ENCODE results near the gene KHSRP. TPM values are rescaled to one million over a fixed set of nuclear protein-coding genes. Genes with fewer than 3 reads are reported as not detected.
A peak's percentile ranks its signal among the peaks of the same experiment; 100 is the strongest.

The KHSRP gene
- total and polyA plus RNA-seq, 10 of the 15 experiments (the other 5 are each of a cell fraction or from before 2014, with no cell fraction given) = 4.8 to 440 (median 82.0) TPM

GRCh38 chr19:6364353-6364752, 60.3 kb downstream of the KHSRP start (continued):
- TF ChIP-seq ATF2 (IDR thresholded peaks at IDR 0.05; ENCODE audit: low read length) = no peak

Small RNA genes within 50 kb of the gene (microRNA-seq; reads per million reads assigned to microRNA genes)
- 141 reads per million, percentile 78 among the genes with 10 or more reads in this experiment for gene MIR3940
- not detected for gene MIR6790
- 1.7 reads per million for gene MIR6885

Small RNA genes within 50 kb of the gene (small RNA-seq; reads per million reads assigned to genes)
- not detected for gene MIR6790
- 0.16 reads per million for gene MIR6885

Other genes starting within 250 kb of the KHSRP start
Only the 7 nearest of the 14 such genes appear.
- gene ALKBH7, start 52.0 kb downstream of the KHSRP start, total RNA-seq (2014; rRNA removed) = 57.7 and 64.9 TPM in 2 replicates
- gene ALKBH7, start 52.0 kb downstream of the KHSRP start, total RNA-seq (2014; rRNA removed; fragmentation: Illumina TruSeq; extraction: Trizol) = 11.8 and 15.1 TPM in 2 replicates
- gene ALKBH7, start 52.0 kb downstream of the KHSRP start, total RNA-seq (2021) = 82.5 and 89.6 TPM in 2 replicates
- 10.9 and 22.9 TPM in 2 replicates for gene ALKBH7, start 52.0 kb downstream of the KHSRP start, polyA plus RNA-seq (2011; rRNA removed)
- gene ALKBH7, start 52.0 kb downstream of the KHSRP start, polyA plus RNA-seq (2014; fragmentation: Illumina TruSeq; extraction: Trizol) = 0.98 and 7.0 TPM in 2 replicates
- gene ALKBH7, start 52.0 kb downstream of the KHSRP start, polyA plus RNA-seq (2014; fragmentation: Nextera tagmentation; extraction: Ambion mirVana) = 1 to 10 TPM in 1 of 2 experiments, under 1 TPM in 1; 0.31 to 5.8 TPM
- 58.7 and 69.6 TPM in 2 replicates for gene ALKBH7, start 52.0 kb downstream of the KHSRP start, polyA plus RNA-seq (2014; rRNA removed)
- 10 to 100 TPM; 52.3 to 63.6 TPM for gene ALKBH7, start 52.0 kb downstream of the KHSRP start, polyA plus RNA-seq (2016; fragmentation: Nextera tagmentation; extraction: Ambion mirVana)
- 0.79 and 1.0 TPM in 2 replicates for gene PSPN, start 48.9 kb downstream of the KHSRP start, total RNA-seq (2014; rRNA removed)
- gene PSPN, start 48.9 kb downstream of the KHSRP start, total RNA-seq (2014; rRNA removed; fragmentation: Illumina TruSeq; extraction: Trizol) = 0.67 and 0.83 TPM in 2 replicates
- 1.1 and 1.2 TPM in 2 replicates for gene PSPN, start 48.9 kb downstream of the KHSRP start, total RNA-seq (2021)
- gene PSPN, start 48.9 kb downstream of the KHSRP start, polyA plus RNA-seq (2011; rRNA removed) = 0.50 and 0.84 TPM in 2 replicates
- gene PSPN, start 48.9 kb downstream of the KHSRP start, polyA plus RNA-seq (2014; fragmentation: Illumina TruSeq; extraction: Trizol) = 0.41 and 0.65 TPM in 2 replicates
- under 1 TPM; 0.27 to 0.47 TPM for gene PSPN, start 48.9 kb downstream of the KHSRP start, polyA plus RNA-seq (2014; fragmentation: Nextera tagmentation; extraction: Ambion mirVana)
- gene PSPN, start 48.9 kb downstream of the KHSRP start, polyA plus RNA-seq (2014; rRNA removed) = 0.58 and 0.81 TPM in 2 replicates
- 1 to 10 TPM in 1 of 2 experiments, under 1 TPM in 1; 0.57 to 1.2 TPM for gene PSPN, start 48.9 kb downstream of the KHSRP start, polyA plus RNA-seq (2016; fragmentation: Nextera tagmentation; extraction: Ambion mirVana)
- gene GTF2F1, start 31.6 kb downstream of the KHSRP start, total RNA-seq (2014; rRNA removed) = 42.7 and 45.0 TPM in 2 replicates
- 55.4 and 57.3 TPM in 2 replicates for gene GTF2F1, start 31.6 kb downstream of the KHSRP start, total RNA-seq (2014; rRNA removed; fragmentation: Illumina TruSeq; extraction: Trizol)
- 57.8 and 61.7 TPM in 2 replicates for gene GTF2F1, start 31.6 kb downstream of the KHSRP start, total RNA-seq (2021)
- 39.6 and 50.4 TPM in 2 replicates for gene GTF2F1, start 31.6 kb downstream of the KHSRP start, polyA plus RNA-seq (2011; rRNA removed)
- 29.6 and 53.1 TPM in 2 replicates for gene GTF2F1, start 31.6 kb downstream of the KHSRP start, polyA plus RNA-seq (2014; fragmentation: Illumina TruSeq; extraction: Trizol)
- 1 to 10 TPM; 4.5 to 8.7 TPM for gene GTF2F1, start 31.6 kb downstream of the KHSRP start, polyA plus RNA-seq (2014; fragmentation: Nextera tagmentation; extraction: Ambion mirVana)
- 55.1 and 61.3 TPM in 2 replicates for gene GTF2F1, start 31.6 kb downstream of the KHSRP start, polyA plus RNA-seq (2014; rRNA removed)
- gene GTF2F1, start 31.6 kb downstream of the KHSRP start, polyA plus RNA-seq (2016; fragmentation: Nextera tagmentation; extraction: Ambion mirVana) = 10 to 100 TPM; 39.2 to 46.7 TPM
- 0.23 and 0.27 TPM in 2 replicates for gene SLC25A41, start 9.0 kb upstream of the KHSRP start, total RNA-seq (2014; rRNA removed)
- 0.49 and 0.55 TPM in 2 replicates for gene SLC25A41, start 9.0 kb upstream of the KHSRP start, total RNA-seq (2014; rRNA removed; fragmentation: Illumina TruSeq; extraction: Trizol)
- 1.0 and 1.2 TPM in 2 replicates for gene SLC25A41, start 9.0 kb upstream of the KHSRP start, total RNA-seq (2021)
- 0.45 and 0.99 TPM in 2 replicates for gene SLC25A41, start 9.0 kb upstream of the KHSRP start, polyA plus RNA-seq (2011; rRNA removed)
- 0.24 TPM in 1 of 2 replicates, not detected in the other for gene SLC25A41, start 9.0 kb upstream of the KHSRP start, polyA plus RNA-seq (2014; fragmentation: Illumina TruSeq; extraction: Trizol)
- not detected for gene SLC25A41, start 9.0 kb upstream of the KHSRP start, polyA plus RNA-seq (2014; fragmentation: Nextera tagmentation; extraction: Ambion mirVana)
- gene SLC25A41, start 9.0 kb upstream of the KHSRP start, polyA plus RNA-seq (2014; rRNA removed) = 0.73 and 1.4 TPM in 2 replicates
- gene SLC25A41, start 9.0 kb upstream of the KHSRP start, polyA plus RNA-seq (2016; fragmentation: Nextera tagmentation; extraction: Ambion mirVana) = under 1 TPM; 0.30 to 0.37 TPM
- gene SLC25A23, start 35.0 kb upstream of the KHSRP start, total RNA-seq (2014; rRNA removed) = 51.9 and 66.4 TPM in 2 replicates
- 35.4 and 36.2 TPM in 2 replicates for gene SLC25A23, start 35.0 kb upstream of the KHSRP start, total RNA-seq (2014; rRNA removed; fragmentation: Illumina TruSeq; extraction: Trizol)
- 85.8 and 97.2 TPM in 2 replicates for gene SLC25A23, start 35.0 kb upstream of the KHSRP start, total RNA-seq (2021)
- gene SLC25A23, start 35.0 kb upstream of the KHSRP start, polyA plus RNA-seq (2011; rRNA removed) = 16.6 and 25.6 TPM in 2 replicates
- 60.7 and 70.2 TPM in 2 replicates for gene SLC25A23, start 35.0 kb upstream of the KHSRP start, polyA plus RNA-seq (2014; fragmentation: Illumina TruSeq; extraction: Trizol)
- 10 to 100 TPM; 10.2 to 13.6 TPM for gene SLC25A23, start 35.0 kb upstream of the KHSRP start, polyA plus RNA-seq (2014; fragmentation: Nextera tagmentation; extraction: Ambion mirVana)
- gene SLC25A23, start 35.0 kb upstream of the KHSRP start, polyA plus RNA-seq (2014; rRNA removed) = 79.5 and 83.1 TPM in 2 replicates
- 10 to 100 TPM; 42.7 to 57.4 TPM for gene SLC25A23, start 35.0 kb upstream of the KHSRP start, polyA plus RNA-seq (2016; fragmentation: Nextera tagmentation; extraction: Ambion mirVana)
- 0.82 and 1.6 TPM in 2 replicates for gene CRB3, start 39.5 kb upstream of the KHSRP start, total RNA-seq (2014; rRNA removed)
- 0.18 TPM in 1 of 2 replicates, not detected in the other for gene CRB3, start 39.5 kb upstream of the KHSRP start, total RNA-seq (2014; rRNA removed; fragmentation: Illumina TruSeq; extraction: Trizol)
- gene CRB3, start 39.5 kb upstream of the KHSRP start, total RNA-seq (2021) = 0.43 and 1.4 TPM in 2 replicates
- gene CRB3, start 39.5 kb upstream of the KHSRP start, polyA plus RNA-seq (2011; rRNA removed) = 0.56 and 0.98 TPM in 2 replicates
- 0.41 TPM in 1 of 2 replicates, not detected in the other for gene CRB3, start 39.5 kb upstream of the KHSRP start, polyA plus RNA-seq (2014; fragmentation: Illumina TruSeq; extraction: Trizol)
- under 1 TPM in 1 of 2 experiments, not detected in 1; 0.11 TPM for gene CRB3, start 39.5 kb upstream of the KHSRP start, polyA plus RNA-seq (2014; fragmentation: Nextera tagmentation; extraction: Ambion mirVana)
- gene CRB3, start 39.5 kb upstream of the KHSRP start, polyA plus RNA-seq (2014; rRNA removed) = 0.97 and 1.2 TPM in 2 replicates
- gene CRB3, start 39.5 kb upstream of the KHSRP start, polyA plus RNA-seq (2016; fragmentation: Nextera tagmentation; extraction: Ambion mirVana) = 1 to 10 TPM; 1.1 to 1.9 TPM
- gene DENND1C, start 57.0 kb upstream of the KHSRP start, total RNA-seq (2014; rRNA removed) = 16.4 and 24.5 TPM in 2 replicates
- gene DENND1C, start 57.0 kb upstream of the KHSRP start, total RNA-seq (2014; rRNA removed; fragmentation: Illumina TruSeq; extraction: Trizol) = 10.9 and 11.5 TPM in 2 replicates
- gene DENND1C, start 57.0 kb upstream of the KHSRP start, total RNA-seq (2021) = 50.5 and 54.3 TPM in 2 replicates
- 10.6 and 25.8 TPM in 2 replicates for gene DENND1C, start 57.0 kb upstream of the KHSRP start, polyA plus RNA-seq (2011; rRNA removed)
- 24.6 and 39.5 TPM in 2 replicates for gene DENND1C, start 57.0 kb upstream of the KHSRP start, polyA plus RNA-seq (2014; fragmentation: Illumina TruSeq; extraction: Trizol)
- 1 to 10 TPM; 2.4 to 2.8 TPM for gene DENND1C, start 57.0 kb upstream of the KHSRP start, polyA plus RNA-seq (2014; fragmentation: Nextera tagmentation; extraction: Ambion mirVana)
- 49.1 and 59.0 TPM in 2 replicates for gene DENND1C, start 57.0 kb upstream of the KHSRP start, polyA plus RNA-seq (2014; rRNA removed)
- gene DENND1C, start 57.0 kb upstream of the KHSRP start, polyA plus RNA-seq (2016; fragmentation: Nextera tagmentation; extraction: Ambion mirVana) = 10 to 100 TPM; 45.8 to 45.9 TPM

Data from GM12878 (cell line).